Endodermal cell (in vitro differentiated cells): ENCODE measurements around the gene SPINK1. TPM values are rescaled to one million over a fixed set of nuclear protein-coding genes. Genes with fewer than 3 reads are reported as not detected.

Experiments
- DNase-seq: peaks from one replicate; pipeline ENCODE4 v3.0.0-alpha.2; 2017
- H3K27ac ChIP-seq: 2 replicates; pipeline ENCODE4 v1.5.1; 2013; ENCODE audit warnings: mild to moderate bottlenecking, low read depth, low read length, moderate library complexity
- H3K27me3 ChIP-seq: 2 replicates; pipeline ENCODE4 v1.6.1; 2013; ENCODE audit warnings: mild to moderate bottlenecking, low read length, moderate library complexity; ENCODE audit not compliant: insufficient read depth, control insufficient read depth, poor library complexity, severe bottlenecking
- H3K36me3 ChIP-seq: 2 replicates; pipeline ENCODE4 v1.7.0; 2013; ENCODE audit warnings: mild to moderate bottlenecking, low read length, moderate library complexity; ENCODE audit not compliant: control insufficient read depth, insufficient read depth
- H3K4me1 ChIP-seq: one replicate; pipeline ENCODE4 v1.7.0; 2013; ENCODE audit warnings: low read length; ENCODE audit not compliant: control insufficient read depth, insufficient read depth
- H3K4me3 ChIP-seq: 2 replicates; pipeline ENCODE4 v1.5.1; 2013; ENCODE audit warnings: mild to moderate bottlenecking, low read length, moderate library complexity
- H3K9ac ChIP-seq: 2 replicates; pipeline ENCODE4 v1.6.1; 2013; ENCODE audit warnings: mild to moderate bottlenecking, low read length, moderate library complexity; ENCODE audit not compliant: poor library complexity, severe bottlenecking; ENCODE audit errors: extremely low read depth
- H3K9me3 ChIP-seq: 2 replicates; pipeline ENCODE4 v1.6.1; 2013; ENCODE audit warnings: mild to moderate bottlenecking, low read length, moderate library complexity; ENCODE audit not compliant: control insufficient read depth
- H3K27ac Mint-ChIP-seq: 2 replicates; pipeline ENCODE4 v1.8.0; 2020; ENCODE audit warnings: mixed read lengths
- H3K27me3 Mint-ChIP-seq: 2 replicates; pipeline ENCODE4 v1.8.0; 2021; ENCODE audit warnings: mild to moderate bottlenecking, mixed read lengths; ENCODE audit not compliant: insufficient read depth
- H3K36me3 Mint-ChIP-seq: 2 replicates; pipeline ENCODE4 v1.8.0; 2020; ENCODE audit warnings: low read depth, mixed read lengths
- H3K4me1 Mint-ChIP-seq: 2 replicates; pipeline ENCODE4 v1.8.0; 2020; ENCODE audit warnings: mixed read lengths
- H3K4me3 Mint-ChIP-seq: 2 replicates; pipeline ENCODE4 v1.8.0; 2020; ENCODE audit warnings: mild to moderate bottlenecking, moderate library complexity, mixed read lengths
- H3K9me3 Mint-ChIP-seq: 2 replicates; pipeline ENCODE4 v1.8.0; 2020; ENCODE audit warnings: mild to moderate bottlenecking, mixed read lengths
- CTCF ChIP-seq: fragments of 200-600 bp; sonication (generic); conservative IDR thresholded peaks from 2 replicates; pipeline ENCODE4 v1.5.0; 2021; ENCODE audit warnings: antibody characterized with exemption, mild to moderate bottlenecking
- WGBS, 2 experiments: methylation state at CpG; one replicate each; pipeline versions ENCODE4 v1.1.5 to v1.1.7; 2013; ENCODE audit warnings: missing lambda C conversion rate in 2 of 2, mixed read lengths in 1 of 2; ENCODE audit not compliant: insufficient coverage in 1 of 2, insufficient read length in 1 of 2; 5-methylcytosine and 5-hydroxymethylcytosine counted together
- total RNA-seq, 2 donors: library from RNA; stranded (reverse); fragmentation: NEBNext Ultra II Directional in 1 of 2; extraction: Animal tissue kit (Norgen Biotek cat#: 25700) in 1 of 2; gene quantifications; 2 replicates in 1 of 2; 3 replicates in 1 of 2; pipeline ENCODE4 v1.2.1, GENCODE V29; 2021

The SPINK1 gene
- total RNA-seq, 2 donors from 2014 or later: not detected

- Histone ChIP-seq H3K4me1 (no peaks in the 10 kb centered on the region), H3K9me3 (no peaks in the 10 kb centered on the region), H3K36me3 (no peaks in the 10 kb centered on the region), H3K9ac (no peak overlapping the region), H3K27me3 (no peaks in the 10 kb centered on the region), H3K4me3 (no peak overlapping the region), H3K27ac (no peak overlapping the region)
- DNase-seq: no peak
- H3K27me3 Mint-ChIP-seq: no peaks in the 10 kb centered on the region
- H3K4me3 Mint-ChIP-seq: no peak overlapping the region
- H3K36me3 Mint-ChIP-seq: no peaks in the 10 kb centered on the region
- no peak overlapping the region for H3K27ac Mint-ChIP-seq
- H3K4me1 Mint-ChIP-seq: no peaks in the 10 kb centered on the region
- H3K9me3 Mint-ChIP-seq: no peaks in the 10 kb centered on the region
- TF ChIP-seq CTCF: no peak
- WGBS, 2 experiments: 92 to 93% methylated on average over 2 of the region's 3 CpGs
These were observed 31.0 kb downstream of the SPINK1 start for GRCh38 chr5:147800491-147800890.

- no peak for TF ChIP-seq CTCF
- Mint-ChIP-seq H3K4me1 (no peaks in the 10 kb centered on the region), H3K4me3 (no peak overlapping the region), H3K27ac (no peak overlapping the region), H3K27me3 (no peaks in the 10 kb centered on the region), H3K9me3 (no peaks in the 10 kb centered on the region), H3K36me3 (no peaks in the 10 kb centered on the region)
- Histone ChIP-seq H3K4me3 (no peak overlapping the region), H3K27me3 (no peaks in the 10 kb centered on the region), H3K4me1 (no peaks in the 10 kb centered on the region), H3K27ac (no peak overlapping the region), H3K9me3 (no peaks in the 10 kb centered on the region), H3K36me3 (no peaks in the 10 kb centered on the region), H3K9ac (no peak overlapping the region)
- 78 to 83% methylated on average over 6 of the region's 6 CpGs for WGBS, 2 experiments
- no peak for DNase-seq
These were observed 34.7 kb downstream of the SPINK1 start for GRCh38 chr5:147796556-147797308.

- H3K27ac Mint-ChIP-seq: no peak overlapping the region
- no peaks in the 10 kb centered on the region for H3K36me3 Mint-ChIP-seq
These were observed 40.3 kb downstream of the SPINK1 start for GRCh38 chr5:147791181-147791580.

More at GRCh38 chr5:147791181-147791580, 40.3 kb downstream of the SPINK1 start:
- no peaks in the 10 kb centered on the region for H3K9me3 Mint-ChIP-seq
- H3K9ac ChIP-seq: no peak overlapping the region
- peaks cover 13% of the 10 kb centered on the region for H3K4me1 Mint-ChIP-seq
- no peak overlapping the region for H3K4me3 ChIP-seq
- DNase-seq: peak; percentile 48
- H3K9me3 ChIP-seq: no peaks in the 10 kb centered on the region
- no peaks in the 10 kb centered on the region for H3K27me3 Mint-ChIP-seq
- no peak overlapping the region for H3K4me3 Mint-ChIP-seq
- 75 to 78% methylated on average over 1 to 6 of the region's 6 CpGs for WGBS, 2 experiments
- TF ChIP-seq CTCF: no peak
- H3K4me1 ChIP-seq: peaks cover 5% of the 10 kb centered on the region
- H3K36me3 ChIP-seq: no peaks in the 10 kb centered on the region
- H3K27me3 ChIP-seq: no peaks in the 10 kb centered on the region
- H3K27ac ChIP-seq: no peak overlapping the region
